Stomach (tissue), 9 donors: Measurements from ENCODE around the gene SCFD2. TPM values are rescaled to one million over a fixed set of nuclear protein-coding genes. Genes with fewer than 3 reads are reported as not detected.

Source experiments
- DNase-seq, 2 donors: peaks; one replicate each; pipeline versions ENCODE4 v3.0.0 to v3.0.0-alpha.2; 2013 to 2019
- H3K27ac ChIP-seq, 5 donors: fragments of 200-600 bp in 4 of 5; sonication (generic) in 4 of 5; one replicate each; pipeline ENCODE4 v1.5.1; 2013 to 2019; ENCODE audit warnings: mild to moderate bottlenecking in 1 of 5, moderate library complexity in 1 of 5
- H3K27me3 ChIP-seq, 3 donors: fragments of 200-600 bp; sonication (generic); one replicate each; pipeline ENCODE4 v1.5.1; 2017 to 2019; ENCODE audit warnings: mixed run types in 1 of 3
- H3K36me3 ChIP-seq, 4 donors: fragments of 200-600 bp; sonication (generic); 1 replicate in 3 of 4; 2 replicates in 1 of 4; pipeline ENCODE4 v1.5.1; 2016 to 2019
- H3K4me1 ChIP-seq, 4 donors: fragments of 200-600 bp; sonication (generic); one replicate each; pipeline ENCODE4 v1.5.1; 2016 to 2019
- H3K4me3 ChIP-seq, 4 donors: fragments of 200-600 bp; sonication (generic) in 3 of 4; one replicate each; pipeline ENCODE4 v1.5.1; 2016 to 2019; ENCODE audit warnings: mild to moderate bottlenecking in 1 of 4
- H3K9me3 ChIP-seq, 4 donors: fragments of 200-600 bp; sonication (generic); one replicate each; pipeline ENCODE4 v1.5.1; 2016 to 2019
- EP300 ChIP-seq: sonication (generic); formaldehyde crosslinking; IDR thresholded peaks from one replicate; pipeline ENCODE4 v1.6.1; 2017; ENCODE audit warnings: antibody characterized with exemption
- POLR2A ChIP-seq, 4 donors: fragments of 450-650 bp; IDR thresholded peaks; one replicate each; pipeline ENCODE4 v1.6.1; 2016; ENCODE audit warnings: antibody characterized with exemption in 4 of 4, control low read depth in 2 of 4, mild to moderate bottlenecking in 1 of 4, moderate library complexity in 1 of 4
- POLR2AphosphoS5 ChIP-seq, 3 donors: sonication (generic); formaldehyde crosslinking; IDR thresholded peaks; one replicate each; pipeline ENCODE4 v1.6.1; 2016; ENCODE audit warnings: antibody characterized with exemption in 3 of 3
- WGBS, 5 donors: extraction: QIAGEN DNeasy Blood & Tissue Kit in 3 of 5; methylation state at CpG; one replicate each; pipeline versions ENCODE4 v1.1.5 to v1.1.7; 2013 to 2018; 5-methylcytosine and 5-hydroxymethylcytosine counted together
- intact Hi-C: fragments of 100-400 bp; cut with DNase I; formaldehyde crosslinking; loops from one replicate; pipeline ENCODE4 v1.15.1; 2023; ENCODE audit warnings: low total_unique reads
- polyA plus RNA-seq, 3 donors: library from polyadenylated mRNA; stranded (reverse); fragments of 200-250 nt; gene quantifications; one replicate each; pipeline ENCODE4 v1.2.3, GENCODE V29; 2013
- total RNA-seq, 5 donors: library from RNA; depleted of rRNA; stranded (reverse); fragments of >200 nt; gene quantifications; one replicate each; pipeline versions ENCODE4 v1.1.0 to v1.2.3, GENCODE V29; 2014 to 2016
- TF ChIP-seq, protein P1 (sequence below), 7 experiments: fragments of 450-650 bp in 4 of 7; fragments of 200-600 bp in 3 of 7; sonication (generic) in 3 of 7; IDR thresholded peaks; one replicate each; pipeline ENCODE4 v1.5.1; 2016 to 2019; ENCODE audit warnings: antibody characterized with exemption in 7 of 7, control low read depth in 2 of 7, mild to moderate bottlenecking in 1 of 7
- donor health status: healthy with polysubstance abuse.
- donor health status: Bipolar disorder and iron deficiency.
- donor health status: healthy.

Gene SCFD2
- total and polyA plus RNA-seq, 8 donors: 2.9 to 40.2 (median 11.1) TPM

DNA sequence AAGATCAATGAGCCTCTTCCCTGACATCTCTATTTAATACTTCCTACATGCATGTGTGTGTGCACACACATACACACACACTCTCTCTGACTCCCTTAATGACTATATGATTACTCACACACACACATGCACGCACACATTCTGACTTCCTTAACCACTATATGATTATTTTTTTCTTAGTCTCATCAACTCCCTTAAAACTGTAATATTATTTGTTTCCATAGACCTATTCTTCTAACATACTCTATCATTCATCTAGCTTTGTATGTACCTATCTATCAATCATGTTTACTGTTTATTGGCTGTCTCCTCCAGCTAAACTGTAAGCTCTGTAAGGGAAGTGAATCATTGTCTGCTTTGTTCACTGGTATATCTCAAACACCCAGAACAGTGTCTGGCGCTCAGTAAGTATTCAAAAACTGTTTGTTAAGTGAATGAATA lies 267.2 kb downstream of the SCFD2 start:
- H3K36me3 ChIP-seq: no peaks in the 10 kb centered on the region
- no peaks in the 10 kb centered on the region for H3K27me3 ChIP-seq
- no peak overlapping the region for H3K27ac ChIP-seq
- intact Hi-C loops: no loop called here
- WGBS, 5 donors: 73 to 99% (median 97%) methylated on average over 2 of the region's 2 CpGs
- DNase-seq: no peak
- TF ChIP-seq POLR2A (IDR thresholded peaks at IDR 0.05) (no peak), EP300 (no peak), POLR2AphosphoS5 (IDR thresholded peaks at IDR 0.05) (no peak)
- TF ChIP-seq, protein P1, sequence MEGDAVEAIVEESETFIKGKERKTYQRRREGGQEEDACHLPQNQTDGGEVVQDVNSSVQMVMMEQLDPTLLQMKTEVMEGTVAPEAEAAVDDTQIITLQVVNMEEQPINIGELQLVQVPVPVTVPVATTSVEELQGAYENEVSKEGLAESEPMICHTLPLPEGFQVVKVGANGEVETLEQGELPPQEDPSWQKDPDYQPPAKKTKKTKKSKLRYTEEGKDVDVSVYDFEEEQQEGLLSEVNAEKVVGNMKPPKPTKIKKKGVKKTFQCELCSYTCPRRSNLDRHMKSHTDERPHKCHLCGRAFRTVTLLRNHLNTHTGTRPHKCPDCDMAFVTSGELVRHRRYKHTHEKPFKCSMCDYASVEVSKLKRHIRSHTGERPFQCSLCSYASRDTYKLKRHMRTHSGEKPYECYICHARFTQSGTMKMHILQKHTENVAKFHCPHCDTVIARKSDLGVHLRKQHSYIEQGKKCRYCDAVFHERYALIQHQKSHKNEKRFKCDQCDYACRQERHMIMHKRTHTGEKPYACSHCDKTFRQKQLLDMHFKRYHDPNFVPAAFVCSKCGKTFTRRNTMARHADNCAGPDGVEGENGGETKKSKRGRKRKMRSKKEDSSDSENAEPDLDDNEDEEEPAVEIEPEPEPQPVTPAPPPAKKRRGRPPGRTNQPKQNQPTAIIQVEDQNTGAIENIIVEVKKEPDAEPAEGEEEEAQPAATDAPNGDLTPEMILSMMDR (IDR thresholded peaks at IDR 0.05): no peak
- H3K4me1 ChIP-seq: peaks cover 0 to 6% (median 0%) of the 10 kb centered on the region in 4 donors
- H3K9me3 ChIP-seq: no peaks in the 10 kb centered on the region
- no peak overlapping the region for H3K4me3 ChIP-seq

DNA sequence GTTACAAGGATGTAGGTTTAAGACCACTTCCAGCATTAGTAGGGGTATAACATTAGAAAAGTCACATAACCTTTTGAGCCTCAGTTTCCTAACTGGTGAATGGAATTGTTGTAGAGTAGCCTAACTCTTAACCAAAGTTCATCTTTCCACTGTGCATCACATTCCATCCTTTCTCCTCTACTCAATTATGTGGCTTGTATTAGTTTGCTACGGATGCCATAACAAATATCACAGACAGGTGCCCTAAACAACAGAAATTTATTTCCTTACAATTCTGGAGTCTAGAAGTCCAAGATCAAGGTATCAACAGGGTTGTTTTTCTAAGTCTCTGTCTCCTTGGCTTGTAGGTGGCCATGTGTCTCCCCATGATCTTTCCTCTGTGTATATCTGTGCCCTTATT lies 271.8 kb downstream of the SCFD2 start:
- Histone ChIP-seq H3K36me3 (no peaks in the 10 kb centered on the region), H3K4me3 (no peak overlapping the region), H3K4me1 (no peaks in the 10 kb centered on the region), H3K9me3 (no peaks in the 10 kb centered on the region), H3K27ac (no peak overlapping the region), H3K27me3 (no peaks in the 10 kb centered on the region)
- DNase-seq: no peak
- TF ChIP-seq, protein P1 (IDR thresholded peaks at IDR 0.05): no peak
- TF ChIP-seq EP300 (no peak), POLR2A (IDR thresholded peaks at IDR 0.05) (no peak), POLR2AphosphoS5 (IDR thresholded peaks at IDR 0.05) (no peak)
- intact Hi-C loops: no loop called here
- 94 to 100% (median 96%) methylated on average over 1 of the region's 1 CpG for WGBS, 5 donors

DNA sequence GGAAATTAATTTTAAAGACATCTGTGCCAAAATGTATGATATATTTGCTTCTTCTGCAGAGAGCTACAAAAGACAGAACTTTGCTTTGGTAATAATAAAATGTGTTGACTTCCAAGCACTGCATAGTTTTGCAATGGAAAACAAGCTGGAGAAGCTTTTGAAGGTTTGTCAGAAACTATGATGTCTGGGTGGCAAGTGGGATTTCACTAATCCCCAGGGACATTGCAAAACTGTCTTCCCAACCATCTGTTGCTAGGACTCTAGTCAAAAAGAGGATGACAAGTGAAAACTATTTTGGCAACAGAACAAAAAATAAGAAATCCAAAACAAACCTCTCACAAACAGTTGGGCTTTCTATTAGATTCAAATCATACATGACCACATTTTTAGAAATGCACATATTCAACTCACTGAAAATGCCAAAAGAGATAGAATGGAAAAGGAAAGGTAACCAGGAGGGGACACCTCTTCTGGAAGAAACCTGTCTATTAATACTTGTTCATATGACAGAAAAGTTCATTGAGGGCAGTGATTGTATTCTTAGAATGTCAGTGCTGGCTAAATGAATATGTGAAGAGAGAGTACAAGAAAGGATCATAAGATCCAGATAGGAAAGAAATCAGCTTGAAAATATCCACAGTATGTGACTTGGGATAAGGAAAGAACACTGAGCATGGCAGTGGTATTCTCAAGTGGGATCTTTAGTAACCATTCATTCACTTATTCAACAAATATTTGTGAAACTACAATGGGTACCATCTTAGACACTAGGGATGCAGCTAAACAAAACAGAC lies 275.7 kb downstream of the SCFD2 start:
- intact Hi-C loops: no loop called here
- peak in 1 of 2 donors; percentile 40 for DNase-seq
- H3K9me3 ChIP-seq: peaks cover 0 to 8% (median 3%) of the 10 kb centered on the region in 4 donors
- H3K27ac ChIP-seq: no peak overlapping the region
- no peak overlapping the region for H3K4me3 ChIP-seq
- H3K4me1 ChIP-seq: no peaks in the 10 kb centered on the region
- H3K36me3 ChIP-seq: no peaks in the 10 kb centered on the region
- TF ChIP-seq, protein P1 (IDR thresholded peaks at IDR 0.05): no peak
- TF ChIP-seq EP300 (no peak), POLR2AphosphoS5 (IDR thresholded peaks at IDR 0.05) (no peak), POLR2A (IDR thresholded peaks at IDR 0.05) (no peak)
- H3K27me3 ChIP-seq: no peaks in the 10 kb centered on the region

DNA sequence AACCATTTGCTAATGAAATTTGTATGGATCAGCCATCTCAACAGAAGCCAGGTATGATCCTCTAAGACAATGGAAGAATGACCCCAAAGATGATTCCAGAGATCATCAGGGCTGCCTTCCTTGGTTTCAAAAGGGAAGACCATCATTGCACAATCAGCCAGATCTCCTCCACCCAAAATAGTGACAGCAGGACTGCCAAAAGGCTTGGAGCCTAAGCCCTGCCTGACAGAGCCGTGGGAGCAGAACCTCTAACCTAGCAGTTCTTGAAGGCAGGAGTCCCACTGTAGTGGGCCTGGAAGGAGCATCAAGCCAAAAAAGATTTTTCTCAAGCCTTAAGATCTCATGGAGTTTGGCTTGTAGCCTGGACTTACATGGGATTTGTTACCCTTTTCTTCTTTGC lies 277.7 kb downstream of the SCFD2 start:
- WGBS, 5 donors: 46 to 88% (median 67%) methylated on average over 1 of the region's 1 CpG
- Histone ChIP-seq H3K27me3 (no peaks in the 10 kb centered on the region), H3K27ac (no peak overlapping the region), H3K9me3 (peaks cover 0 to 26% (median 14%) of the 10 kb centered on the region in 4 donors), H3K36me3 (no peaks in the 10 kb centered on the region), H3K4me1 (no peaks in the 10 kb centered on the region), H3K4me3 (no peak overlapping the region)
- TF ChIP-seq POLR2AphosphoS5 (IDR thresholded peaks at IDR 0.05) (no peak), EP300 (no peak), POLR2A (IDR thresholded peaks at IDR 0.05) (no peak)
- TF ChIP-seq, protein P1 (IDR thresholded peaks at IDR 0.05): no peak
- intact Hi-C loops: no loop called here
- no peak for DNase-seq
